Mucosa of descending colon (tissue), 3 donors: ENCODE measurements around the gene COX5A. TPM values are rescaled to one million over a fixed set of nuclear protein-coding genes. Genes with fewer than 3 reads are reported as not detected.

Experiments
- ATAC-seq: fragments of 200-7000 bp; cut with Tn5 transposase; one replicate; pipeline ENCODE4 v1.9.1; 2020; ENCODE audit warnings: mild to moderate bottlenecking, moderate library complexity
- DNase-seq, 3 donors: peaks; one replicate each; pipeline ENCODE4 v3.0.0-alpha.2; 2020
- H3K36me3 ChIP-seq: fragments of 200-600 bp; one replicate; pipeline ENCODE4 v1.8.0; 2021; ENCODE audit warnings: low read depth, mild to moderate bottlenecking
- H3K4me1 ChIP-seq: fragments of 200-600 bp; one replicate; pipeline ENCODE4 v1.8.0; 2021; ENCODE audit warnings: low read depth, mild to moderate bottlenecking
- H3K4me3 ChIP-seq: fragments of 200-600 bp; one replicate; pipeline ENCODE4 v1.8.0; 2021; ENCODE audit warnings: mild to moderate bottlenecking
- H3K9me3 ChIP-seq: fragments of 200-600 bp; one replicate; pipeline ENCODE4 v1.8.0; 2021; ENCODE audit warnings: mild to moderate bottlenecking
- CTCF ChIP-seq: fragments of 200-600 bp; IDR thresholded peaks from one replicate; pipeline ENCODE4 v1.8.0; 2022; ENCODE audit warnings: antibody characterized with exemption, mild to moderate bottlenecking
- intact Hi-C, 2 donors: fragments of 100-400 bp; cut with DNase I in 1 of 2; cut with micrococcal nuclease in 1 of 2; formaldehyde crosslinking; loops; one replicate each; pipeline versions ENCODE4 v1.11.0 to v1.11.1; 2022; cut with DNase I, micrococcal nuclease
- total RNA-seq, 3 donors: library from RNA; stranded (reverse); fragmentation: NEBNext Ultra II Directional in 2 of 3; extraction: Animal tissue kit (Norgen Biotek cat#: 25700) in 2 of 3; gene quantifications; one replicate each; pipeline versions ENCODE4 v1.2.1 to v1.2.4, GENCODE V29; 2021 to 2023
- donor health status: DM: no; HTN: no; CAD: no; lungs with moderate emphysema.
- donor health status: DM: no; HTN: no; CAD: no.
- donor health status: DM: no; HTN: yes; CAD: no.

COX5A gene
- total RNA-seq, 3 donors from 2014 or later = 312 to 673 (median 597) TPM

GRCh38 chr15:74962219-74962618 lies 24.3 kb upstream of the COX5A start:
- intact Hi-C loops = no loop called here

DNA sequence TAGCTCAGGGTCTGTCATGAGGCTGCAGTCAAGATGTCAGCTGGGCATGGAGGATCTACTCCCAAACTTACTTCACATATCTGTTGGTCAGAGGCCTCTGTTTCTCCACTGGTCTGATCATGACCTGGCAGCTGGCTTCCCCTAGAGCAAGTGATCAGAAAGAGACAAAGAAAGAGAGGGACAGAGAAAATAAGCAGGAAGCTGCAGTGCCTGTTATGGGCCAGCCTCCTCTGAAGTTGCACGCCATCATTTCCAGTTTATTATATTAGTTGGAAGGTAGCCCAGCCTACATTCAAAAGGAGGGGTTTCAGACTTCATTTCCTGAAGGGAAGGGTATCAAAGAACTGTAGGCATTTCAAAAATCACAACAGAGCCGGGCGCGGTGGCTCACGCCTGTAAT lies 23.7 kb upstream of the COX5A start:
- Histone ChIP-seq H3K4me1 (peaks cover 9% of the 10 kb centered on the region), H3K9me3 (no peaks in the 10 kb centered on the region), H3K4me3 (no peak overlapping the region), H3K36me3 (no peaks in the 10 kb centered on the region)
- intact Hi-C loops = no loop called here
- ATAC-seq = no peak
- no peak for DNase-seq
- TF ChIP-seq CTCF = no peak

More at GRCh38 chr15:74962219-74962618, 24.3 kb upstream of the COX5A start:
- DNase-seq (no peak), ATAC-seq (no peak)
- H3K4me1 ChIP-seq = peaks cover 9% of the 10 kb centered on the region
- TF ChIP-seq CTCF = no peak
- H3K4me3 ChIP-seq = no peak overlapping the region
- no peaks in the 10 kb centered on the region for H3K9me3 ChIP-seq
- no peaks in the 10 kb centered on the region for H3K36me3 ChIP-seq

GRCh38 chr15:74960995-74961588 lies 23.2 kb upstream of the COX5A start:
- peaks cover 11% of the 10 kb centered on the region for H3K4me1 ChIP-seq
- ATAC-seq (no peak), DNase-seq (no peak)
- intact Hi-C loops = no loop called here
- no peak for TF ChIP-seq CTCF
- H3K36me3 ChIP-seq = no peaks in the 10 kb centered on the region
- H3K4me3 ChIP-seq = no peak overlapping the region
- no peaks in the 10 kb centered on the region for H3K9me3 ChIP-seq

- TF ChIP-seq CTCF = no peak
- H3K4me1 ChIP-seq = peaks cover 19% of the 10 kb centered on the region
- H3K4me3 ChIP-seq = no peak overlapping the region
- intact Hi-C loops = no loop called here
- H3K9me3 ChIP-seq = no peaks in the 10 kb centered on the region
- no peak for DNase-seq
- no peaks in the 10 kb centered on the region for H3K36me3 ChIP-seq
- ATAC-seq = no peak
Observed at GRCh38 chr15:74960286-74960685, 22.4 kb upstream of the COX5A start.

DNA sequence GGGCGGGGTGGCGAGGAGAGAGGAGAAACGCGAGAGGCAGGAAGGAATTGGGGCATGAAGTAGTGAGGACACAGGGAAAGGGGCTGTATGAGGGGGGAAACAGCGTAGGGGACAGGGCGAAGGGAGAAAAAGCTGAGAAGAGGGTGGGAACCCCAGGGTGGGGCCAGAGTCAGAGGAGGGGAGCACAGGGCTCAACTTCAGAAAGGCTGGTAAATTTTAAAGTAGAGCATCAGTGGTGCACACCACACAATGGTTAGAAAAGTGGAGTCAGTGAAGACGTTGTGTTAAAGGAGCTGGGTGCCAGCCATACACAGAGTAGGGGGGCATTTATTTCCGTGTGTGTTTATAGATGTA lies 21.7 kb upstream of the COX5A start:
- H3K9me3 ChIP-seq = no peaks in the 10 kb centered on the region
- no peak for ATAC-seq
- intact Hi-C loops = no loop called here
- TF ChIP-seq CTCF = no peak
- peaks cover 27% of the 10 kb centered on the region for H3K4me1 ChIP-seq
- no peak overlapping the region for H3K4me3 ChIP-seq
- no peaks in the 10 kb centered on the region for H3K36me3 ChIP-seq
- DNase-seq = no peak
